Panc1 (cell line): ENCODE data around the gene KRTAP10-2. TPM values are rescaled to one million over a fixed set of nuclear protein-coding genes. Genes with fewer than 3 reads are reported as not detected.

Source experiments
- ATAC-seq: fragments of 200-7000 bp; cut with Tn5 transposase; 2 replicates; pipeline ENCODE4 v1.9.1; 2020; ENCODE audit warnings: mild to moderate bottlenecking, moderate library complexity
- BruUV-seq: library from RNA; stranded (reverse); fragments of 400-500 nt; replicated peaks from 2 replicates; lab custom pipeline; 2021; lab: Mats Ljungman, UMichigan
- CTCF ChIA-PET: fragments of 300-600 bp; sonication (Branson Sonifier 250); formaldehyde crosslinking; loops from one replicate; lab custom pipeline; 2022; ENCODE audit warnings: antibody characterized with exemption; lab: Charles Lee
- POLR2A ChIA-PET: fragments of 300-600 bp; sonication (Branson Sonifier 250); formaldehyde crosslinking; loops from one replicate; lab custom pipeline; 2022; ENCODE audit warnings: antibody characterized with exemption; lab: Charles Lee
- DNase-seq: peaks from one replicate; pipeline ENCODE4 v3.0.0-alpha.2; 2010; ENCODE audit warnings: low read depth, low spot score
- H3K27ac ChIP-seq: 2 replicates; pipeline ENCODE4 v1.5.1; 2011; ENCODE audit warnings: mild to moderate bottlenecking, low read length, inconsistent platforms
- H3K27me3 ChIP-seq: fragments of 200-500 bp; sonication (Bioruptor generic); 2 replicates; pipeline ENCODE4 v1.6.0; 2014; ENCODE audit warnings: low read length, inconsistent platforms; ENCODE audit not compliant: control insufficient read depth, insufficient read depth
- H3K36me3 ChIP-seq: fragments of 200-500 bp; sonication (Bioruptor generic); 2 replicates; pipeline ENCODE4 v1.5.1; 2014; ENCODE audit warnings: inconsistent platforms, mild to moderate bottlenecking, low read length, moderate library complexity; ENCODE audit not compliant: control insufficient read depth, insufficient read depth
- H3K4me1 ChIP-seq: 2 replicates; pipeline ENCODE4 v1.5.1; 2011; ENCODE audit warnings: inconsistent platforms, mild to moderate bottlenecking, low read length, moderate library complexity; ENCODE audit not compliant: control insufficient read depth, insufficient read depth
- H3K4me3 ChIP-seq, 2 experiments: 2 replicates each; pipeline ENCODE4 v1.5.1; 2011 to 2012; ENCODE audit warnings: low read depth in 2 of 2, low read length in 2 of 2, mild to moderate bottlenecking in 2 of 2, inconsistent platforms in 1 of 2, moderate library complexity in 1 of 2
- H3K9me3 ChIP-seq: fragments of 200-500 bp; sonication (Bioruptor generic); 2 replicates; pipeline ENCODE4 v1.5.1; 2014; ENCODE audit warnings: low read depth, mild to moderate bottlenecking, inconsistent platforms, low read length, moderate library complexity; ENCODE audit not compliant: control insufficient read depth, insufficient read depth
- CTCF ChIP-seq: fragments of 450-650 bp; IDR thresholded peaks from 2 replicates; pipeline ENCODE4 v1.5.1; 2017; ENCODE audit warnings: mild to moderate bottlenecking
- POLR2AphosphoS5 ChIP-seq: IDR thresholded peaks from 2 replicates; pipeline ENCODE4 v1.6.1; 2012; ENCODE audit warnings: mild to moderate bottlenecking, low read depth, low read length, moderate library complexity
- REST ChIP-seq, 2 experiments: IDR thresholded peaks; 2 replicates each; pipeline ENCODE4 v1.6.1; 2011 to 2012; ENCODE audit warnings: low read depth in 2 of 2, control low read depth in 1 of 2, low read length in 1 of 2, mild to moderate bottlenecking in 1 of 2, moderate library complexity in 1 of 2; ENCODE audit not compliant: insufficient read depth in 1 of 2
- SIN3A ChIP-seq: IDR thresholded peaks from 2 replicates; pipeline ENCODE4 v1.6.1; 2012; ENCODE audit warnings: low read depth, mild to moderate bottlenecking, low read length, moderate library complexity, borderline replicate concordance; ENCODE audit not compliant: insufficient read depth
- TCF7L2 ChIP-seq: IDR thresholded peaks from 2 replicates; pipeline ENCODE4 v1.6.1; 2011; ENCODE audit warnings: mild to moderate bottlenecking, low read depth, low read length, inconsistent platforms
- in situ Hi-C: cut with HindIII; loops from 2 replicates; pipeline ENCODE4 v1.10.0; 2016; ENCODE audit warnings: low sequenced_read_pairs, low pct_unique_long_range_greater_than_20kb
- intact Hi-C: fragments of 100-400 bp; cut with micrococcal nuclease; formaldehyde crosslinking; loops from one replicate; pipeline ENCODE4 v1.10.0; 2022; ENCODE audit not compliant: unreplicated experiment
- total RNA-seq: library from RNA; stranded (reverse); gene quantifications from one replicate; pipeline ENCODE4 v1.2.1, GENCODE V29; 2021; ENCODE audit not compliant: unreplicated experiment

Gene KRTAP10-2
- total RNA-seq, 1 experiment from 2014 or later, result not detected

- ChIA-PET CTCF (interaction anchor here (1.3 to 1.5 kb wide), 2 partner anchors 232 to 282 kb away, joined by 3 to 8 read pairs; no protein-coding TSS in a partner anchor), POLR2A (no interaction called here)
- intact Hi-C loops, result loop anchor here (5.0 to 10.0 kb wide), 2 partner anchors 232 to 274 kb away; no protein-coding TSS in a partner anchor
- no TSS peak for BruUV-seq
- TF ChIP-seq CTCF (peak; percentile 86), TCF7L2 (no peak)
- DNase-seq (no peak), ATAC-seq (peak; percentile 79)
- Histone ChIP-seq H3K36me3 (no peaks in the 10 kb centered on the region), H3K4me1 (no peaks in the 10 kb centered on the region), H3K4me3 (no peak overlapping the region), H3K9me3 (no peaks in the 10 kb centered on the region), H3K27me3 (no peaks in the 10 kb centered on the region), H3K27ac (no peak overlapping the region)
- in situ Hi-C loops, result no loop called here
These were observed 40.6 kb downstream of the KRTAP10-2 start for GRCh38 chr21:44510508-44511218.

- Histone ChIP-seq H3K4me3 (no peak overlapping the region), H3K36me3 (no peaks in the 10 kb centered on the region), H3K9me3 (no peaks in the 10 kb centered on the region), H3K27ac (no peak overlapping the region), H3K27me3 (no peaks in the 10 kb centered on the region), H3K4me1 (no peaks in the 10 kb centered on the region)
- DNase-seq, result no peak
- TF ChIP-seq POLR2AphosphoS5, result no peak
- intact Hi-C loops, result loop anchor here (5.0 to 10.0 kb wide), 2 partner anchors 232 to 275 kb away; no protein-coding TSS in a partner anchor
- no TSS peak for BruUV-seq
- in situ Hi-C loops, result no loop called here
- CTCF ChIA-PET, result interaction anchor here (1.3 to 1.5 kb wide), 2 partner anchors 232 to 283 kb away, joined by 3 to 8 read pairs; no protein-coding TSS in a partner anchor
- ATAC-seq, result 0 out of 2 replicates have a peak, but pooled peaks have one; percentile 13
- POLR2A ChIA-PET, result no interaction called here
These were observed 41.2 kb downstream of the KRTAP10-2 start for GRCh38 chr21:44510109-44510507.

GRCh38 chr21:44509539-44509938, 41.8 kb downstream of the KRTAP10-2 start:
- H3K4me3 ChIP-seq, result no peak overlapping the region
- no peak for TF ChIP-seq REST (IDR thresholded peaks at IDR 0.05; ENCODE audit: insufficient read depth in 1 of 2, low read depth in 2 of 2, low read length in 1 of 2)
- TF ChIP-seq CTCF, result no peak; the same call in 1 of the 2 replicates
- no peak for TF ChIP-seq POLR2AphosphoS5
- no peak for TF ChIP-seq SIN3A
- no peak for TF ChIP-seq TCF7L2
- ChIA-PET POLR2A (no interaction called here), CTCF (interaction anchor here (0.6 to 1.5 kb wide), 4 partner anchors 233 to 318 kb away, joined by 3 to 15 read pairs (median 6); no protein-coding TSS in a partner anchor)
- in situ Hi-C loops, result no loop called here
- DNase-seq, result no peak
- H3K9me3 ChIP-seq, result no peaks in the 10 kb centered on the region
- intact Hi-C loops, result no loop called here
- H3K27me3 ChIP-seq, result no peaks in the 10 kb centered on the region
- no TSS peak for BruUV-seq
- no peaks in the 10 kb centered on the region for H3K36me3 ChIP-seq
- ATAC-seq, result no peak; the same call in 1 of the 2 replicates
- no peak overlapping the region for H3K27ac ChIP-seq
- no peaks in the 10 kb centered on the region for H3K4me1 ChIP-seq
